ENCODE data around the gene MRPS2.

Gene MRPS2

DNA sequence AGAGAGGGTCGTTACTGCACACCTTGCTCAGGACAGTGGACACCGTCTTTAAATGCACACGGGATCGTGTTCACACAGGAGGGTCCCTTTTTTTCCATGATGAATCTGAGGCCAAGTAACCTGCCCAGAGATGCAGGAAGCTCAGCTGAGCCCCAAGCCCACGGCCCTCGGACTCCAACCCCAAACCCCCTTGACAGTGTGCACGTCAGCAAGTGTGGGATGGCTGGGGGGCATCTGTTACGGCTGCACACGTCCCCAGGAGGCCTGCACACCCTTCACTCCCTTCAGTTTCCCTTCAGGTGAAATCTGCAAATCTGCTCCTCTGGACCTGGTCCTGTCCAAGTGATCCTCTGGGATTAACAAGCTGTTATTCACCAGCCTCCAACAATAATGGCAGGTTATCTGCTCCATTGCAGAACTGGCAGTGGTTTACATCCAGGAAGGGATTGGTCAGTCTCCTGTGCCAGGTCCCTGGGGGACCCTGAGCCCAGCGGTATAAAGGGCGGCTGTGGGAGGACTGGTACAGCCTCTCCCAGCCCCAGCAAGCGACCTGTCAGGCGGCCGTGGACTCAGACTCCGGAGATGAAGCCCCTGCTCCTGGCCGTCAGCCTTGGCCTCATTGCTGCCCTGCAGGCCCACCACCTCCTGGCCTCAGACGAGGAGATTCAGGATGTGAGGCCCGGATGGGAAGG, 20.6 kb downstream of the MRPS2 start, which contains the start of gene LCN1:
LCN1 (plus strand) TSS at position 525 of the 692 bp plus-strand sequence; CDS start at position 583, 58 bp downstream.
- no peak for DNase-seq (ENCODE audit: extremely low read depth, insufficient read length)
- H3K36me3 ChIP-seq (ENCODE audit: control insufficient read depth, insufficient read depth, low read length): no peaks in the 10 kb centered on the region
- H3K4me3 ChIP-seq (replicated peaks; ENCODE audit: low read depth, low read length): no peak within 1 kb of the TSS
- H3K27me3 ChIP-seq (replicated peaks; ENCODE audit: control insufficient read depth, insufficient read depth, low read length): no peaks in the 10 kb centered on the region; the same call in 1 of the 2 replicates
- TF ChIP-seq, protein P1, sequence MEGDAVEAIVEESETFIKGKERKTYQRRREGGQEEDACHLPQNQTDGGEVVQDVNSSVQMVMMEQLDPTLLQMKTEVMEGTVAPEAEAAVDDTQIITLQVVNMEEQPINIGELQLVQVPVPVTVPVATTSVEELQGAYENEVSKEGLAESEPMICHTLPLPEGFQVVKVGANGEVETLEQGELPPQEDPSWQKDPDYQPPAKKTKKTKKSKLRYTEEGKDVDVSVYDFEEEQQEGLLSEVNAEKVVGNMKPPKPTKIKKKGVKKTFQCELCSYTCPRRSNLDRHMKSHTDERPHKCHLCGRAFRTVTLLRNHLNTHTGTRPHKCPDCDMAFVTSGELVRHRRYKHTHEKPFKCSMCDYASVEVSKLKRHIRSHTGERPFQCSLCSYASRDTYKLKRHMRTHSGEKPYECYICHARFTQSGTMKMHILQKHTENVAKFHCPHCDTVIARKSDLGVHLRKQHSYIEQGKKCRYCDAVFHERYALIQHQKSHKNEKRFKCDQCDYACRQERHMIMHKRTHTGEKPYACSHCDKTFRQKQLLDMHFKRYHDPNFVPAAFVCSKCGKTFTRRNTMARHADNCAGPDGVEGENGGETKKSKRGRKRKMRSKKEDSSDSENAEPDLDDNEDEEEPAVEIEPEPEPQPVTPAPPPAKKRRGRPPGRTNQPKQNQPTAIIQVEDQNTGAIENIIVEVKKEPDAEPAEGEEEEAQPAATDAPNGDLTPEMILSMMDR (IDR thresholded peaks at IDR 0.05; ENCODE audit: insufficient read depth, low read length, poor library complexity, severe bottlenecking): no peak

GRCh38 chr9:135521608-135522095, 21.2 kb downstream of the MRPS2 start:
- no peak overlapping the region for H3K4me3 ChIP-seq (replicated peaks; ENCODE audit: low read depth, low read length)
- DNase-seq (ENCODE audit: extremely low read depth, insufficient read length): no peak
- H3K27me3 ChIP-seq (replicated peaks; ENCODE audit: control insufficient read depth, insufficient read depth, low read length): no peaks in the 10 kb centered on the region; the same call in 1 of the 2 replicates
- H3K36me3 ChIP-seq (ENCODE audit: control insufficient read depth, insufficient read depth, low read length): no peaks in the 10 kb centered on the region
- TF ChIP-seq, protein P1 (IDR thresholded peaks at IDR 0.05; ENCODE audit: insufficient read depth, low read length, poor library complexity, severe bottlenecking): no peak

GRCh38 chr9:135522137-135522877, 21.8 kb downstream of the MRPS2 start:
- Histone ChIP-seq H3K4me3 (replicated peaks; ENCODE audit: low read depth, low read length) (no peak overlapping the region), H3K27me3 (replicated peaks; ENCODE audit: control insufficient read depth, insufficient read depth, low read length) (no peaks in the 10 kb centered on the region; the same call in 1 of the 2 replicates), H3K36me3 (ENCODE audit: control insufficient read depth, insufficient read depth, low read length) (no peaks in the 10 kb centered on the region)
- no peak for DNase-seq (ENCODE audit: extremely low read depth, insufficient read length)
- TF ChIP-seq, protein P1 (IDR thresholded peaks at IDR 0.05; ENCODE audit: insufficient read depth, low read length, poor library complexity, severe bottlenecking): no peak

DNA sequence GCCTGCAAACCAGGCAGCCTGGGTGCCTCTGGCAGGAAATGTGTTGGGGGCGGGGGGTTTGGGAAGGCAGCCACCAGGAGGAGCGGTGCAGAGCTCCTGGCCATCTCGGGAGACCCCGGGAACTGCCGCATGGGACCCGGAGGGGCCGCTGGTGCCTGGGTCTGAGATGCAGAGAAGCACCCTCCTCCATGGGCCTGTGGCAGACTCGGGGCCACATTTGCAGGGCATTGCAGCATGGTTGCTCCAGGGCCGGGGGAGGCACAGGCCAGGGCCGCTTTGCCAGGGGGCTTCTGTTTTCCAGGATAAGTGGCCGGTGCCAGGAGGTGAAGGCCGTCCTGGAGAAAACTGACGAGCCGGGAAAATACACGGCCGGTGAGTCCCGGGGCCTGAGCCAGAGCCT, 22.4 kb downstream of the MRPS2 start:
- no peak for DNase-seq (ENCODE audit: extremely low read depth, insufficient read length)
- H3K27me3 ChIP-seq (replicated peaks; ENCODE audit: control insufficient read depth, insufficient read depth, low read length): no peaks in the 10 kb centered on the region; the same call in 1 of the 2 replicates
- no peak overlapping the region for H3K4me3 ChIP-seq (replicated peaks; ENCODE audit: low read depth, low read length)
- TF ChIP-seq, protein P1 (IDR thresholded peaks at IDR 0.05; ENCODE audit: insufficient read depth, low read length, poor library complexity, severe bottlenecking): no peak
- no peaks in the 10 kb centered on the region for H3K36me3 ChIP-seq (ENCODE audit: control insufficient read depth, insufficient read depth, low read length)

GRCh38 chr9:135523521-135524129, 23.1 kb downstream of the MRPS2 start:
- TF ChIP-seq, protein P1 (IDR thresholded peaks at IDR 0.05; ENCODE audit: insufficient read depth, low read length, poor library complexity, severe bottlenecking): no peak
- no peak overlapping the region for H3K4me3 ChIP-seq (replicated peaks; ENCODE audit: low read depth, low read length)
- H3K36me3 ChIP-seq (ENCODE audit: control insufficient read depth, insufficient read depth, low read length): no peaks in the 10 kb centered on the region
- H3K27me3 ChIP-seq (replicated peaks; ENCODE audit: control insufficient read depth, insufficient read depth, low read length): no peaks in the 10 kb centered on the region; the same call in 1 of the 2 replicates
- no peak for DNase-seq (ENCODE audit: extremely low read depth, insufficient read length)
